ENCODE data around the gene ZC3HAV1L. TPM values are rescaled to one million over a fixed set of nuclear protein-coding genes. Genes with fewer than 3 reads are reported as not detected.

ZC3HAV1L gene
- total and polyA plus RNA-seq, 4 donors: 0.51 to 17.5 (median 4.0) TPM

DNA sequence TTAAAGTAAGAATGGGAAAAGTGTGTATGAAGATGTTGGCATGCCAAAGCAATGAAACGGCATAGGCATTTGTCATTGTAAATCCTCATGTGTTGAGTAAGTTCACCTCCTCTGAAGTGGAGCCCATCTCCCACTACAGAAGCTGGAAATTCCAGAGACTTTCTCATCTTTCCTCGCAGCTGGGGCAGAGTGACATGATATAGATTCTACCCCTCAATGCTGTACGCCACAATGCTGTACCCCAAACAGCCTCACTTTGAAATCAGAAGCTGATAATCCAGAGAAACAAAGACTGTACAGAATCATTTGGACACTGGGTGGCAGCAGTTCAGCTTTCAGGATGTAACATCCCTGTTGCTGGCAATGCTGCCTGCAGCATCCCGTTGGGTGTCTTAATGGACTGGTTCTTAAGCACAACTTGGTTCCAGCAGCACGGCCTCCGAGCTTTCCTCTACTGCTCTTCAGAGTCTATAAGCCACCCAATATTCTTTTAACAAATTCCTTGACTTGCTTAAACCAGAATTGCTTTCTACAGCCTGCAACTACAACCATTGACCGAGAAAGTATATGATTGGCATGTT is 18.8 kb downstream of the ZC3HAV1L start:
- peak; percentile 60 for ATAC-seq (ENCODE audit: low FRiP score)
- DNase-seq: peak in 1 of 2 donors; percentile 68
- H3K4me1 ChIP-seq (ENCODE audit: control insufficient read depth in 1 of 2, insufficient read depth in 2 of 2, low read length in 2 of 2): no peaks in the 10 kb centered on the region
- 25 to 27% methylated on average over 7 of the region's 7 CpGs for WGBS, 2 donors
- no peaks in the 10 kb centered on the region for H3K36me3 ChIP-seq (ENCODE audit: control insufficient read depth in 1 of 2, insufficient read depth in 2 of 2, low read length in 1 of 2)
- no peak overlapping the region for H3K4me3 ChIP-seq (ENCODE audit: low read length in 2 of 2)
- intact Hi-C loops (cut with DNase I): loop anchor here in 1 of 2 donors (5.0 kb wide), 1 partner anchor 60 kb away; no protein-coding TSS in a partner anchor
- no peak overlapping the region for H3K27ac ChIP-seq (ENCODE audit: low read depth in 1 of 2, low read length in 2 of 2)
- H3K27me3 ChIP-seq (ENCODE audit: control insufficient read depth in 1 of 2, insufficient read depth in 2 of 2, low read length in 1 of 2): no peaks in the 10 kb centered on the region
- H3K9me3 ChIP-seq (ENCODE audit: control insufficient read depth, low read length): no peaks in the 10 kb centered on the region

DNA sequence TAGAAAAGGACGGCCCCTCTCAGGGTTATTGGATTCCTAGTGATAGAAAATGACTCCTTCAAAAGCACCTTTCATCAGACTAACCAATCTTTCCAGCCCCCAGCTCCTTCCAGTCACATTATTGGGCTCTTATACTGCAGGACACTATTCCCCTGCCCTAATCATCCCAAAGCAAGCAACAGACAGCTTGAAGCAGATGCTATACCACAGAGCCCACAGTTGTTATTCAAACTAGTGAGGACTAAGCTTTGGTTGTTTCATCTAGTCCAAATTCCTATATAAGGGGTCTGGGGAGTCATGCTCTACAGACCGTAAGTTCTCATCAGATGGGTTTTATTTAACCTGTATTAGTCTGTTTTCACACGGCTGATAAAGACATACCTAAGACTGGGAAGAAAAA is 24.5 kb downstream of the ZC3HAV1L start:
- ATAC-seq (ENCODE audit: low FRiP score) (no peak), DNase-seq (no peak)
- 87 to 90% methylated on average over 3 of the region's 3 CpGs for WGBS, 2 donors
- intact Hi-C loops (cut with DNase I): no loop called here
- Histone ChIP-seq H3K36me3 (ENCODE audit: control insufficient read depth in 1 of 2, insufficient read depth in 2 of 2, low read length in 1 of 2) (no peaks in the 10 kb centered on the region), H3K27me3 (ENCODE audit: control insufficient read depth in 1 of 2, insufficient read depth in 2 of 2, low read length in 1 of 2) (peaks cover 0 to 2% of the 10 kb centered on the region in 2 donors), H3K9me3 (ENCODE audit: control insufficient read depth, low read length) (no peaks in the 10 kb centered on the region), H3K4me3 (ENCODE audit: low read length in 2 of 2) (no peak overlapping the region), H3K4me1 (ENCODE audit: control insufficient read depth in 1 of 2, insufficient read depth in 2 of 2, low read length in 2 of 2) (no peaks in the 10 kb centered on the region), H3K27ac (ENCODE audit: low read depth in 1 of 2, low read length in 2 of 2) (no peak overlapping the region)

DNA sequence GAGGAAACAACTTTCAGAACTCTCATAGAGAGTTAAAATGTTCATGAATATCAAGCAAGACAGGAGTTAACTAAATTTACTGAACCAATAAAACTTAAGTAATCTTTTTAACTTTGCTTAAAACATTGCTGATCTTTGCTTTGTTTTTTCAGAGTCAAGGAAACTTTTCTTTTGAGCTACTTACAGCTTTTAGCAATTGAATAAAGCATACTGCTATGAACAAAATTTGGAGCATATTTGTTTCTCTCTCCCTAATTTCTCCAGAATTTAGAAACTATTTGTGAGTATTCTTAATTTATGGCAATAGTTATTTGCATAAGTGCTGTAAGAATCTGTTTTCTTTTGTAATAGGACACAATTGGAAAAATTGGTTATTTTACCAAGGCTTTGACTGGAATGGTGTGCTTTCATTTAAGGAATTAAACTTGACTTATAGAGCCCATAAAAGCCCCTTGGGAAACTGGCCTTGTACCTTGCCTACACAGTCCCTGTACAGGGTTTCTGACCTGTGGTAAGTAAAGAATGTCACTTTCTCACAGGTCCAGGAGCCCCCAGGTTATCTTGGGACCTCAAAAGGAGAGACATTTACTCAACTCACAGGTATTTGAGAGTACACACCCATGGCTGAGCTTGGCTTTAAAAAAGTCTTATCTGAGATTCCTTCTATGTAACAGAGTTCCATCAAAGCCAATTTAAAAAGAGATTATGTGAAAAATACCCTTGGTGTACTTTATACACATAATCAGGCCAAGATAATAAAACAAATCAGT is 31.3 kb downstream of the ZC3HAV1L start:
- no peaks in the 10 kb centered on the region for H3K36me3 ChIP-seq (ENCODE audit: control insufficient read depth in 1 of 2, insufficient read depth in 2 of 2, low read length in 1 of 2)
- ATAC-seq (ENCODE audit: low FRiP score) (no peak), DNase-seq (no peak)
- no peak overlapping the region for H3K4me3 ChIP-seq (ENCODE audit: low read length in 2 of 2)
- no peak overlapping the region for H3K27ac ChIP-seq (ENCODE audit: low read depth in 1 of 2, low read length in 2 of 2)
- no peaks in the 10 kb centered on the region for H3K9me3 ChIP-seq (ENCODE audit: control insufficient read depth, low read length)
- intact Hi-C loops (cut with DNase I): no loop called here
- no peaks in the 10 kb centered on the region for H3K27me3 ChIP-seq (ENCODE audit: control insufficient read depth in 1 of 2, insufficient read depth in 2 of 2, low read length in 1 of 2)
- no peaks in the 10 kb centered on the region for H3K4me1 ChIP-seq (ENCODE audit: control insufficient read depth in 1 of 2, insufficient read depth in 2 of 2, low read length in 2 of 2)

DNA sequence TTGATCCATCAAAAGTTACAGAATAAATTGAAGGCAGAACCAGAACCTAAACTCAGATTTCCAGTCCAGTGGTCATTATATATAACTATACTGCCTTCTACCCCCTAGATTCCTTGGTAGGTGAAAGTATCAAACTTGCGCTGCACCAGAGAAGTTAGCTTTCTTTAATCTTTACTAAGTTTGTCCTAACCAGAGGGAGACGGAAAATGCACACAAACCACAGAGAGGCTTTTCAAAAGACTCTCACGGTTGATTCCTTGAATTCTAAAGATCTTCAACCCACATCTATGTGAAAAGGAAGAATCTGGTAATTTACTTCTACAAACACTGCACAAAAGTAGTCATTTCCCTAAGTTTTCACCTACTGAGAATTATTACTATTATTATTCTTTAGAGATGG is 36.4 kb downstream of the ZC3HAV1L start:
- no peaks in the 10 kb centered on the region for H3K4me1 ChIP-seq (ENCODE audit: control insufficient read depth in 1 of 2, insufficient read depth in 2 of 2, low read length in 2 of 2)
- no peaks in the 10 kb centered on the region for H3K9me3 ChIP-seq (ENCODE audit: control insufficient read depth, low read length)
- DNase-seq: no peak

DNA sequence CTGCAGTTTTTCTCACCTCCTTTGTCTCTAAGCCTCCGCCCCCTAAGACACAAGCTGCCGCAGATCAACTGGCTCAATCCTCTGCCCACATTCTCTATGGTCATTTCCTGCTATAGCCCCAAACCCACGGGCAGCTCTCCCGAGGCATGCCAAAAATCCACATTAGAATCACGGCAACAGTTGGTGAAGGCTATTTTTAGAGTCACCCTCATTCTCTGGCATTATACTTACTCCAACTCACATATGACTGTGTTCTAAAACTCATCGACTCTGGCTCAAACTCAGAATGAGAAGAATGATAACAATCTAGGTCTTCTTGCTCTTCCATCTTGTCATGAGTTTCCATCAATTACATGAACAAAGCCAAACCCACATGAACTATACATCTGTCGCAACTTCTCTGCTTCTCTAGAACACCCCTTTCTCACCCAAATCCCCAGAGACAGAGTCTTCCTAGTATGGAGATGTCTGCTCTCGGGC is 43.8 kb downstream of the ZC3HAV1L start:
- no peaks in the 10 kb centered on the region for H3K36me3 ChIP-seq (ENCODE audit: control insufficient read depth in 1 of 2, insufficient read depth in 2 of 2, low read length in 1 of 2)
- 32 to 34% methylated on average over 8 of the region's 8 CpGs for WGBS, 2 donors
- intact Hi-C loops (cut with DNase I): no loop called here
- H3K9me3 ChIP-seq (ENCODE audit: control insufficient read depth, low read length): no peaks in the 10 kb centered on the region
- no peaks in the 10 kb centered on the region for H3K27me3 ChIP-seq (ENCODE audit: control insufficient read depth in 1 of 2, insufficient read depth in 2 of 2, low read length in 1 of 2)
- no peak for DNase-seq
- H3K4me3 ChIP-seq (ENCODE audit: low read length in 2 of 2): no peak overlapping the region
- H3K4me1 ChIP-seq (ENCODE audit: control insufficient read depth in 1 of 2, insufficient read depth in 2 of 2, low read length in 2 of 2): no peaks in the 10 kb centered on the region
- ATAC-seq (ENCODE audit: low FRiP score): no peak
- H3K27ac ChIP-seq (ENCODE audit: low read depth in 1 of 2, low read length in 2 of 2): no peak overlapping the region

More for the DNA sequence above, 36.4 kb downstream of the ZC3HAV1L start:
- Histone ChIP-seq H3K36me3 (ENCODE audit: control insufficient read depth in 1 of 2, insufficient read depth in 2 of 2, low read length in 1 of 2) (no peaks in the 10 kb centered on the region), H3K27ac (ENCODE audit: low read depth in 1 of 2, low read length in 2 of 2) (no peak overlapping the region), H3K27me3 (ENCODE audit: control insufficient read depth in 1 of 2, insufficient read depth in 2 of 2, low read length in 1 of 2) (no peaks in the 10 kb centered on the region), H3K4me3 (ENCODE audit: low read length in 2 of 2) (no peak overlapping the region)
- WGBS, 2 donors: 82 to 84% methylated on average over 3 of the region's 3 CpGs
- no peak for ATAC-seq (ENCODE audit: low FRiP score)
- intact Hi-C loops (cut with DNase I): no loop called here

DNA sequence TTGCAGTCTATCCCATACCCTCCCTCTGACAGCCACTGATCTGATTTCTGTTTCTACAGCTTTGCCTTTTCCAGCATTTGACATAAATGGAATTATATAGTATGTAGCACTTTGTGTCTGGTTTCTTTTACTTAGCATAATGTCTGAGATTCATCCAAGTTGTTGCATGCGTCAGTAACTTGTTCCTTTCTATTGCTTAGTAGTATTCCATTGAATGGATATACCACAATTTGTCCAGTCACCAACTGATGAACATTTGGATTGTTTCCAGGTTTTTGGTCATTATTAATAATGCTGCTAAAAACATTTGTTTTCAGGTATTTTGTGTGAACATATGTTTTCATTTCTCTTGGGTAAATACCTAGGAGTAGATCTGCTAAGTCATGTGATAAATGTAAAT is 48.2 kb downstream of the ZC3HAV1L start:
- H3K27me3 ChIP-seq (ENCODE audit: control insufficient read depth in 1 of 2, insufficient read depth in 2 of 2, low read length in 1 of 2): no peaks in the 10 kb centered on the region
- no peaks in the 10 kb centered on the region for H3K4me1 ChIP-seq (ENCODE audit: control insufficient read depth in 1 of 2, insufficient read depth in 2 of 2, low read length in 2 of 2)
- H3K9me3 ChIP-seq (ENCODE audit: control insufficient read depth, low read length): no peaks in the 10 kb centered on the region
- 91 to 94% methylated on average over 1 of the region's 1 CpG for WGBS, 2 donors
- H3K4me3 ChIP-seq (ENCODE audit: low read length in 2 of 2): no peak overlapping the region
- no peak overlapping the region for H3K27ac ChIP-seq (ENCODE audit: low read depth in 1 of 2, low read length in 2 of 2)
- no peaks in the 10 kb centered on the region for H3K36me3 ChIP-seq (ENCODE audit: control insufficient read depth in 1 of 2, insufficient read depth in 2 of 2, low read length in 1 of 2)
- no peak for DNase-seq
- intact Hi-C loops (cut with DNase I): no loop called here
- ATAC-seq (ENCODE audit: low FRiP score): no peak

DNA sequence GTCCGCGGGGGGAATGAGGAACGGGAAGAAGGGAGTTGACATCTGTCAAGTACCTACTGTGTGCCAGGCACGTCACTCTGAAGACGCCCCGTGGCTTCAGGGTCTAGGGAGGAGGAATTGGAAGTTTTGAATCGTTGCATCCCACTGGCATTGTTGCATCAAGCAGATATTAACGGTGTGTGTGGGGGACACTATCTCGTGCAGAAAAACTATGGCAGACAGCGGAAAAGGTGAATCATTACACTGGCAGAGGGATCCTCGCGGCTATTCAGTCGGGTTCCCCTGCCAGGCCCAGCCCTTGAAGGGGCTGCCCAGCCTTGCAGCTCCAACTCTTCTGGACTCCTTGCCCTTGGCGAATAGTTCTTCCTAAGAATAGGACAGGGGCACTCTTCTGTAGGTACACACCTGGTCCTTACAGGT is 53.6 kb downstream of the ZC3HAV1L start:
- DNase-seq (no peak), ATAC-seq (ENCODE audit: low FRiP score) (no peak)
- no peak overlapping the region for H3K27ac ChIP-seq (ENCODE audit: low read depth in 1 of 2, low read length in 2 of 2)
- H3K36me3 ChIP-seq (ENCODE audit: control insufficient read depth in 1 of 2, insufficient read depth in 2 of 2, low read length in 1 of 2): no peaks in the 10 kb centered on the region
- no peak overlapping the region for H3K4me3 ChIP-seq (ENCODE audit: low read length in 2 of 2)
- WGBS, 2 donors: 29 to 30% methylated on average over 14 of the region's 14 CpGs
- intact Hi-C loops (cut with DNase I): no loop called here
- no peaks in the 10 kb centered on the region for H3K9me3 ChIP-seq (ENCODE audit: control insufficient read depth, low read length)
- H3K4me1 ChIP-seq (ENCODE audit: control insufficient read depth in 1 of 2, insufficient read depth in 2 of 2, low read length in 2 of 2): no peaks in the 10 kb centered on the region
- H3K27me3 ChIP-seq (ENCODE audit: control insufficient read depth in 1 of 2, insufficient read depth in 2 of 2, low read length in 1 of 2): no peaks in the 10 kb centered on the region

DNA sequence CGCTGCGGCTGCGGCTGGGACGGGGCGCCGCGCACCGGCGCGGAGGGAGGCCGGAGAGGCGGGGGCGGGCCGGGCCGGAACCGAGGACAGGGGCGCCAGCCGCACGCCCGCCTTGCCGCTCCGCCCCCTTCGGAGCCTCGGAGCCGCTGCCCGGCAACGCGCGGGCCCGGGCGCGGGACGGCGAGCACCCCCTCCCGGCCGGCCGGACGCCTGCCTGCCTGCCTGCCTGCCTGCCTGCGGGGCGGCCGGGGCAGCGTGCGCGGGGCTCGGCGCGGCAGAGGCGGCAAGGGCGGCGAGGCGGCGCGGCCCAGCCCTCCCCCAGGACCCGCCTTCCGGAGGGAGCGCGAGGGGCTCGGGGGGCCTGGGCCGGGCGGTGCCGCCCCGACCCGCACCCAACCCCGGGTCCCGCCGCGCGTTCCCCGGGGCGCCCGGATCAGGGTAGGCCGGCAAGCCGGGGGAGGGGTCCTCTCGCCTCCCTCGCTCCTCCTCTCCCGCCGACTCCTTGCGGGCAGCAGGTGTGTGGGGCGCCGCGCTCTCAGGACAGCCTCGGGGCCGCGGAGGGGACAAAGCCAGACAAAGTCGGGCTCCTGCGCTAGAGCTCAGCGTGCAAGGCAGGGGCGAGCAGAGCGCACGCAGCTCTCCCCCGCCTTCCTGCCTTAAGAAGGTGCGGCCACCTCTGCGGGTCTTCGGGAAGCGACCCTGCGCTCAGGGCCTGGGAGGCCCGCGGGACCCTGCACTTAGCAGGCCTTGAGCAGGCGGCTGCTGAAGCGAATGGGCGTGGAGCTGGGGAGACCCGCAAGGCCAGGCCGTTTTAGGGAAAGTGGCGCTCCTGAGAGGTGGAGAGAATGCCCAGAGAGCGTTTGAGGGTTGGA is 54.3 kb downstream of the ZC3HAV1L start, which contains the start of gene KIAA1549:
KIAA1549 (minus strand) TSS at position 58 of the 872 bp plus-strand sequence. CDS start 120 bp downstream, outside the sequence.
- peak; percentile 83 for ATAC-seq (ENCODE audit: low FRiP score)
- peak within 1 kb of the TSS; percentile 84 to 91 for H3K4me3 ChIP-seq (ENCODE audit: low read length in 2 of 2)
- peak; percentile 65 to 87 for DNase-seq
- no peaks in the 10 kb centered on the region for H3K9me3 ChIP-seq (ENCODE audit: control insufficient read depth, low read length)
- H3K27me3 ChIP-seq (ENCODE audit: control insufficient read depth in 1 of 2, insufficient read depth in 2 of 2, low read length in 1 of 2): no peaks in the 10 kb centered on the region
- H3K36me3 ChIP-seq (ENCODE audit: control insufficient read depth in 1 of 2, insufficient read depth in 2 of 2, low read length in 1 of 2): no peaks in the 10 kb centered on the region
- intact Hi-C loops (cut with DNase I): no loop called here
- WGBS, 2 donors: 1 to 2% methylated on average over 52 to 105 of the region's 105 CpGs
- no peaks in the 10 kb centered on the region for H3K4me1 ChIP-seq (ENCODE audit: control insufficient read depth in 1 of 2, insufficient read depth in 2 of 2, low read length in 2 of 2)
- no peak within 1 kb of the TSS for H3K27ac ChIP-seq (ENCODE audit: low read depth in 1 of 2, low read length in 2 of 2)
